ENCODE data around the gene EMP1.

EMP1 gene

GRCh38 chr12:13173012-13173932, 23.3 kb upstream of the EMP1 start:
- ATAC-seq, result peak; percentile 68 to 83

- no peak for ATAC-seq
These were observed 21.0 kb upstream of the EMP1 start for GRCh38 chr12:13175499-13175898.

- ATAC-seq, result no peak
These were observed 20.3 kb upstream of the EMP1 start for GRCh38 chr12:13176256-13176655.

GRCh38 chr12:13177373-13177772, 19.2 kb upstream of the EMP1 start:
- no peak for ATAC-seq

GRCh38 chr12:13177906-13178305, 18.6 kb upstream of the EMP1 start:
- ATAC-seq, result no peak

GRCh38 chr12:13178568-13179210, 17.8 kb upstream of the EMP1 start:
- ATAC-seq, result no peak

- peak; percentile 81 to 87 for ATAC-seq
These were observed 17.1 kb upstream of the EMP1 start for GRCh38 chr12:13179211-13180074.

GRCh38 chr12:13181375-13182070, 15.0 kb upstream of the EMP1 start:
- no peak for ATAC-seq

- no peak for ATAC-seq
These were observed 13.6 kb upstream of the EMP1 start for GRCh38 chr12:13182881-13183280.

- peak; percentile 67 to 69 for ATAC-seq
These were observed 12.9 kb upstream of the EMP1 start for GRCh38 chr12:13183620-13184019.

GRCh38 chr12:13186302-13186701, 10.2 kb upstream of the EMP1 start:
- no peak for ATAC-seq

- ATAC-seq, result no peak
These were observed 9.1 kb upstream of the EMP1 start for GRCh38 chr12:13187399-13187798.

- ATAC-seq, result no peak
These were observed 7.3 kb upstream of the EMP1 start for GRCh38 chr12:13189264-13189663.

- ATAC-seq, result no peak
These were observed 6.3 kb upstream of the EMP1 start for GRCh38 chr12:13190275-13190674.

- ATAC-seq, result no peak
These were observed 3.8 kb upstream of the EMP1 start for GRCh38 chr12:13192719-13193118.

- no peak for ATAC-seq
These were observed 2.9 kb upstream of the EMP1 start for GRCh38 chr12:13193505-13194231.

GRCh38 chr12:13194401-13195110, 2.0 kb upstream of the EMP1 start:
- ATAC-seq, result no peak

- no peak for ATAC-seq
These were observed 1.3 kb upstream of the EMP1 start for GRCh38 chr12:13195250-13195649.

- no peak for ATAC-seq
These were observed 769 bp upstream of the EMP1 start for GRCh38 chr12:13195785-13196129.

GRCh38 chr12:13197032-13197431, 506 bp downstream of the EMP1 start:
- ATAC-seq, result no peak

- no peak for ATAC-seq
These were observed 1.1 kb downstream of the EMP1 start for GRCh38 chr12:13197526-13198143.
